RWPE1 (cell line): ENCODE measurements around the gene IFRD2.
"Not testable (repeated sequence)": the region's sequence is repeated elsewhere in the genome, so short reads cannot be mapped to it uniquely, and the experiment has no call there.

ENCODE experiments used
- CTCF ChIA-PET: fragments of 350-600 bp; sonication (Branson Sonifier 250); formaldehyde crosslinking; extraction: SDS; loops from one replicate; lab custom pipeline; 2021; lab: Yijun Ruan, JAX
- POLR2A ChIA-PET: fragments of 400-600 bp; formaldehyde crosslinking; extraction: SDS; loops from one replicate; lab custom pipeline; 2020; ENCODE audit warnings: antibody characterized with exemption; ENCODE audit not compliant: low non-redundant PET; lab: Yijun Ruan, JAX
- DNase-seq: peaks from one replicate; pipeline ENCODE4 v3.0.0; 2012; ENCODE audit warnings: low spot score
- H3K27ac ChIP-seq: fragments of 450-650 bp; 2 replicates; pipeline ENCODE4 v1.5.1; 2017
- TF ChIP-seq, protein P1 (sequence below): fragments of 450-650 bp; conservative IDR thresholded peaks from 2 replicates; pipeline ENCODE4 v1.5.1; 2017; ENCODE audit warnings: low read depth, mild to moderate bottlenecking

Gene IFRD2

DNA sequence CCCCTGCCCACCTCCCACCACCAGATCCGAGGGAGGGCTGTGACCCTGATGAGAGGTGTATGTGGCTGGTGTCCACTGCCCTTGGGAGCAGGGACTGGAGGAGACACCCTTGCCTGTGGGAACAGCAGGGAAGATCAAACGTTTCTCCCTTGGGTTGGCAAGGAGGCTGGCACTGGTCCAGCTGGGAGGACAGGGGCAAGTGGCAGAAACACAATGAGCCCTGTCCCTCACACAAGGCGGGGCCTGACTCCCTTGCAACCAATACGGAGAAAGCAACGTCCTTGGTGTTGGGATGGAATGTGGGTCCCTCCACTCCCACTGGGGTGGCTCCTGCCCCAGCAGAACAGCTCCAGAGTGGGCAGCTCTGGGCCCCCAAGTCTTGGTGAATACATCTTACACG, 25.1 kb upstream of the IFRD2 start:
- TF ChIP-seq, protein P1, sequence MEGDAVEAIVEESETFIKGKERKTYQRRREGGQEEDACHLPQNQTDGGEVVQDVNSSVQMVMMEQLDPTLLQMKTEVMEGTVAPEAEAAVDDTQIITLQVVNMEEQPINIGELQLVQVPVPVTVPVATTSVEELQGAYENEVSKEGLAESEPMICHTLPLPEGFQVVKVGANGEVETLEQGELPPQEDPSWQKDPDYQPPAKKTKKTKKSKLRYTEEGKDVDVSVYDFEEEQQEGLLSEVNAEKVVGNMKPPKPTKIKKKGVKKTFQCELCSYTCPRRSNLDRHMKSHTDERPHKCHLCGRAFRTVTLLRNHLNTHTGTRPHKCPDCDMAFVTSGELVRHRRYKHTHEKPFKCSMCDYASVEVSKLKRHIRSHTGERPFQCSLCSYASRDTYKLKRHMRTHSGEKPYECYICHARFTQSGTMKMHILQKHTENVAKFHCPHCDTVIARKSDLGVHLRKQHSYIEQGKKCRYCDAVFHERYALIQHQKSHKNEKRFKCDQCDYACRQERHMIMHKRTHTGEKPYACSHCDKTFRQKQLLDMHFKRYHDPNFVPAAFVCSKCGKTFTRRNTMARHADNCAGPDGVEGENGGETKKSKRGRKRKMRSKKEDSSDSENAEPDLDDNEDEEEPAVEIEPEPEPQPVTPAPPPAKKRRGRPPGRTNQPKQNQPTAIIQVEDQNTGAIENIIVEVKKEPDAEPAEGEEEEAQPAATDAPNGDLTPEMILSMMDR = no peak
- ChIA-PET CTCF (no interaction called here), POLR2A (interaction anchor here (1.0 kb wide), 1 partner anchor 18 kb away, joined by 5 read pairs; the partner anchor contains the start of genes HYAL3 and NAA80)
- no peak for DNase-seq
- H3K27ac ChIP-seq = peak overlapping the region; percentile 97

DNA sequence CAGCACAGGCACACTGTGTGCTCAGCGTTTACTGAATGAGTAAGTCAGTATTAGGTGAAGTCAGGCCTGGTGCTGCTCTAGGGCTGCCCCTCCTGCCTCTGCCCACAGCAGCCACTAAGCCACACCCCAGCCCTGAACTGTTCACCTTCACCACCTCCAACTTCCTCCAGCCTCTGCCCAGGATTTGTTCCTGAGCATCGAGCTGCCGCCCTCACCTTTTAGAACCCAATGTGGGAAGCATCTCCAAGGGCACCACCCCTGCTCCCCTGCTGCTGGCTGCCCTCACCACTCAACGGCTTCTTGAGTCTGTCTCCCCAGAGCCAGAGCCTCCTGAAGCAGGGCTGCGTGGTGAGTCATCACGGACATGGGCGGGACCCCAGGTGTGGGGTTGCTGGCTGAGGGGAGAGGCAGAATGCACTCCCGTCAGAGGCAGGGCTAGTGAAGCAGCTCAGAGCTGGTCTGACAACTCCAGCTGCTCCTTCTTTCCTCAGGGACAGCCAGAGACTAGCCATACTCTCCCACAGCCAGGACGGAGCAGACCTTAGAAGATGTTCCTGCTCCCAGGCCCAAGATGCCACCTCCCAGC, 24.5 kb upstream of the IFRD2 start:
- H3K27ac ChIP-seq = peak overlapping the region; percentile 97
- ChIA-PET POLR2A (interaction anchor here (1.0 kb wide), 1 partner anchor 17 kb away, joined by 5 read pairs; the partner anchor contains the start of genes HYAL3 and NAA80), CTCF (no interaction called here)
- DNase-seq = peak; percentile 87
- TF ChIP-seq, protein P1 = no peak

DNA sequence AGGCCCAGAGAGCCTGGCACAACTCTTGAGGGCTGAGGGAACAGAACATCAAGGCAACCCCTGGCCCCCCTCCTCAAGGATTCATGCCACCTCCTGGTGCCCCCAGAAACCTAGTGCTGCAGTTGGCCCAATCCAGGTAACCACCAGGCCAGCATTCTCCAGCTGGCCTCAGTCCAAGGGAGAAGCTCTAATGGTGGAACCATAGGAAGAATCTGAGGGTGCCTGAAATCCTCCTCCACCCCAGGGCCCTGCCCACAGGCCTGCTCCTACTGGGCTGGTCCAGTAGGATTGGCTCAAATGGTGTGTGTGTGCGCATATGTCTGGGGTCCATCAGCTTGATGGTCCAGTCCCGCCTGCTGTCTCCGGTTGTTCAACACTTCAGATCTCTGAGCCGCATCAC, 22.6 kb upstream of the IFRD2 start:
- TF ChIP-seq, protein P1 = no peak
- H3K27ac ChIP-seq = peak overlapping the region; percentile 97
- ChIA-PET POLR2A (interaction anchor here (0.6 kb wide), 1 partner anchor 15 kb away, joined by 3 read pairs; no protein-coding TSS in a partner anchor), CTCF (no interaction called here)
- no peak for DNase-seq

DNA sequence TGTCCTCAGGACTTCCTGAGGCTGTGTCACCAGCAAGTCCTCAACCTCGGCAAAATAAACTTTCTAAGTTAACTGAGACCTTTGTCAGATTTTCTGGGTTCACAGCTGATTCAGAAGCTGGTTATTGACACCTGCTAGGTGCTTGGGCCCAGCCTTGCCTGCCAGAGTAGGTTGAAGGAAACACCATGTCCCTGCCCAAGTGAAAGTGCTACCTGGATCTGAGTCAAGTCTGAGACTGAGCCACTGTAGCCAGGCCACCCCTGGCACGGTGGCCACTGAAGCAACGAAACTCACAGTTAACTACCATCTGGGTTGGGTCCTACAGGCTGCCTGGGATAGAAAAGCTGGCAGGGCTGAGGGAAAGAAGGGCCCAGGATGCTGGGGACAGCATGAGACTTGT, 22.1 kb upstream of the IFRD2 start:
- TF ChIP-seq, protein P1 = no peak
- peak overlapping the region; percentile 97 for H3K27ac ChIP-seq
- DNase-seq = no peak
- POLR2A ChIA-PET = no interaction called here
- CTCF ChIA-PET = no interaction called here

DNA sequence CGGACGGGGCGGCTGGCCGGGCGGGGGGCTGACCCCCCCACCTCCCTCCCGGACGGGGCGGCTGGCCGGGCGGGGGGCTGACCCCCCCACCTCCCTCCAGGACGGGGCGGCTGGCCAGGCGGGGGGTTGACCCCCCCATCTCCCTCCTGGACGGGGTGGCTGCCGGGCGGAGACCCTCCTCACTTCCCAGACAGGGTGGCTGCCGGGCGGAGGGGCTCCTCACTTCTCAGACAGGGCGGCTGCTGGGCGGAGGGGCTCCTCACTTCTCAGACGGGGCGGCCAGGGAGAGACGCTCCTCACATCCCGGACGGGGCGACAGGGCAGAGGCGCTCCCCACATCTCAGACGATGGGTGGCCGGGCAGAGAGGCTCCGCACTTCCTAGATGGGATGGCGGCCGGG, 19.8 kb upstream of the IFRD2 start:
- CTCF ChIA-PET, DNase-seq, H3K27ac ChIP-seq, POLR2A ChIA-PET: not testable (repeated sequence)

DNA sequence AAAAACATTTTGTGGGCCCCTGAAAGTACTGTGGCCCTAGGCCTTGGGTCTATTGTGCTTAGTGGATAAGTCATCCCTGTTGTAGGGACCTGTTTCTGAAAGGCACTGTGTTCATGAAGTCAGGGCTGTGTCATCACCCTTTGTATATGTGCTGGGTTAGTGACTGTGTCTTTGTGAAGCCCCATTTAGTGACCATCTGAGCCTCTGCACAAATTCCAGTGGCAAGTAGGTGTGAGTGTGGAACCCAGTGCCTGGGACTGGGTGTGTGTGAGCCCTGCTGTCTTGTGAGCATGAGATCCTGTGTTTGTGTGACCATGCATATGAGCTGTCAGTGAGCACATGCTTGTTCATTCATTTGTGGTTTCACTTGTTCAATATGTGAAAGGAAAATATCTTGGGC, 12.4 kb upstream of the IFRD2 start:
- TF ChIP-seq, protein P1 = no peak
- no peak for DNase-seq
- ChIA-PET CTCF (interaction anchor here (0.6 kb wide), 1 partner anchor 19 kb away, joined by 5 read pairs; no protein-coding TSS in a partner anchor), POLR2A (no interaction called here)
- no peak overlapping the region for H3K27ac ChIP-seq
